ENCODE results near the gene C1RL. TPM values are rescaled to one million over a fixed set of nuclear protein-coding genes. Genes with fewer than 3 reads are reported as not detected.

Gene C1RL
- total RNA-seq, 1 experiment from 2014 or later: 25.9 TPM

DNA sequence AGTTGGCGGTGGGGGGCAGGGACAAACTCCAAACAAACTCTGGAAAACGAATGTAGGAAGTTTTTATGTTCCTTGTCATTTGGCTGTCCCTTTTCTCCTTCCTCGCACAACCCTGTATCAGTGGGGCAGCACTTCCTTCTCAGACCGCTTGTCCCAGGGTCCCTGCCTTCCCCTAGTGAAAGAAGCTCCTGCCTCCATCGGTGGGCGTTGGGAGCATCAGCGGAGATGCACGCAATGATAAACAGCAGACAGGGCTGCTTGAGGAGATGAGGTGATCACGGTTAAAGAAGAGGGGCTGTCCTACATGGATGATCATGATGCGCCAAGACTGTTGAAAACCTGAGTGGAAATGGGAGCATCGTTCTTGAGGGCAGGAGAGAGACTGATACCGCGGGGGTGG is 47.9 kb downstream of the C1RL start:
- Histone ChIP-seq H3K79me2 (ENCODE audit: insufficient read depth, low read length) (no peaks in the 10 kb centered on the region), H3K9me3 (ENCODE audit: control insufficient read depth in 1 of 2, insufficient read depth in 1 of 2, low read depth in 1 of 2, low read length in 2 of 2) (no peaks in the 10 kb centered on the region), H3K36me3 (ENCODE audit: control insufficient read depth in 1 of 2, insufficient read depth in 2 of 2, low read length in 2 of 2) (no peaks in the 10 kb centered on the region), H2AFZ (ENCODE audit: low read depth, low read length, poor library complexity, severe bottlenecking) (no peak overlapping the region), H3K9ac (ENCODE audit: low read length) (no peak overlapping the region), H3K27me3 (ENCODE audit: insufficient read depth, low read length) (no peaks in the 10 kb centered on the region), H3K4me1 (ENCODE audit: control insufficient read depth in 1 of 2, insufficient read depth in 2 of 2, low read length in 2 of 2) (peaks cover 0 to 4% of the 10 kb centered on the region in 2 experiments; a peak in 1 of 4 replicates), H3K27ac (ENCODE audit: low read depth, low read length) (no peak overlapping the region), H3K4me2 (ENCODE audit: low read length) (no peak overlapping the region), H3K4me3 (replicated peaks in 1 of 2; ENCODE audit: low read depth in 1 of 2, low read length in 2 of 2) (no peak overlapping the region), H4K20me1 (ENCODE audit: insufficient read depth) (no peaks in the 10 kb centered on the region), H3K9me2 (ENCODE audit: insufficient read depth) (no peaks in the 10 kb centered on the region)
- intact Hi-C loops (cut with micrococcal nuclease): no loop called here
- RAD21 ChIA-PET (ENCODE audit: low non-redundant PET in 1 of 2, low total read pairs in 2 of 2, uncharacterized antibody in 2 of 2, unreplicated experiment in 2 of 2): no interaction called here
- ATAC-seq: no peak
- POLR2A ChIA-PET: no interaction called here
- no TSS peak for BruUV-seq (replicated peaks)
- TF ChIP-seq EZH2 (IDR thresholded peaks at IDR 0.05): no peak
- no peak for TF ChIP-seq JUND (IDR thresholded peaks at IDR 0.05)
- TF ChIP-seq SRF (IDR thresholded peaks at IDR 0.05; ENCODE audit: low read depth): no peak
- no peak for TF ChIP-seq POLR2AphosphoS5 (IDR thresholded peaks at IDR 0.05; ENCODE audit: low read depth, low read length)
- no peak for TF ChIP-seq ZNF274 (IDR thresholded peaks at IDR 0.05; ENCODE audit: low read depth, low read length)
- no peak for TF ChIP-seq SIN3A (IDR thresholded peaks at IDR 0.05; ENCODE audit: low read depth)
- TF ChIP-seq, protein P1, sequence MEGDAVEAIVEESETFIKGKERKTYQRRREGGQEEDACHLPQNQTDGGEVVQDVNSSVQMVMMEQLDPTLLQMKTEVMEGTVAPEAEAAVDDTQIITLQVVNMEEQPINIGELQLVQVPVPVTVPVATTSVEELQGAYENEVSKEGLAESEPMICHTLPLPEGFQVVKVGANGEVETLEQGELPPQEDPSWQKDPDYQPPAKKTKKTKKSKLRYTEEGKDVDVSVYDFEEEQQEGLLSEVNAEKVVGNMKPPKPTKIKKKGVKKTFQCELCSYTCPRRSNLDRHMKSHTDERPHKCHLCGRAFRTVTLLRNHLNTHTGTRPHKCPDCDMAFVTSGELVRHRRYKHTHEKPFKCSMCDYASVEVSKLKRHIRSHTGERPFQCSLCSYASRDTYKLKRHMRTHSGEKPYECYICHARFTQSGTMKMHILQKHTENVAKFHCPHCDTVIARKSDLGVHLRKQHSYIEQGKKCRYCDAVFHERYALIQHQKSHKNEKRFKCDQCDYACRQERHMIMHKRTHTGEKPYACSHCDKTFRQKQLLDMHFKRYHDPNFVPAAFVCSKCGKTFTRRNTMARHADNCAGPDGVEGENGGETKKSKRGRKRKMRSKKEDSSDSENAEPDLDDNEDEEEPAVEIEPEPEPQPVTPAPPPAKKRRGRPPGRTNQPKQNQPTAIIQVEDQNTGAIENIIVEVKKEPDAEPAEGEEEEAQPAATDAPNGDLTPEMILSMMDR (IDR thresholded peaks at IDR 0.05 in 2 of 3, conservative IDR thresholded peaks at IDR 0.05 in 1 of 3; ENCODE audit: borderline replicate concordance in 1 of 3, insufficient read depth in 1 of 3, low read depth in 2 of 3, low read length in 2 of 3): no peak
- TF ChIP-seq TCF7L2 (IDR thresholded peaks at IDR 0.05; ENCODE audit: borderline replicate concordance, extremely low read depth, insufficient read depth, insufficient read length): no peak
- no peak for TF ChIP-seq CBX3 (IDR thresholded peaks at IDR 0.05; ENCODE audit: low read depth)
- no peak for DNase-seq (ENCODE audit: low read depth, low spot score)
- CTCF ChIA-PET: interaction anchor here (0.8 kb wide), 1 partner anchor 189 kb away, joined by 4 read pairs; no protein-coding TSS in a partner anchor
